Measurements from ENCODE around the gene CECR2.
A peak's percentile ranks its signal among the peaks of the same experiment; 100 is the strongest.

Gene CECR2

DNA sequence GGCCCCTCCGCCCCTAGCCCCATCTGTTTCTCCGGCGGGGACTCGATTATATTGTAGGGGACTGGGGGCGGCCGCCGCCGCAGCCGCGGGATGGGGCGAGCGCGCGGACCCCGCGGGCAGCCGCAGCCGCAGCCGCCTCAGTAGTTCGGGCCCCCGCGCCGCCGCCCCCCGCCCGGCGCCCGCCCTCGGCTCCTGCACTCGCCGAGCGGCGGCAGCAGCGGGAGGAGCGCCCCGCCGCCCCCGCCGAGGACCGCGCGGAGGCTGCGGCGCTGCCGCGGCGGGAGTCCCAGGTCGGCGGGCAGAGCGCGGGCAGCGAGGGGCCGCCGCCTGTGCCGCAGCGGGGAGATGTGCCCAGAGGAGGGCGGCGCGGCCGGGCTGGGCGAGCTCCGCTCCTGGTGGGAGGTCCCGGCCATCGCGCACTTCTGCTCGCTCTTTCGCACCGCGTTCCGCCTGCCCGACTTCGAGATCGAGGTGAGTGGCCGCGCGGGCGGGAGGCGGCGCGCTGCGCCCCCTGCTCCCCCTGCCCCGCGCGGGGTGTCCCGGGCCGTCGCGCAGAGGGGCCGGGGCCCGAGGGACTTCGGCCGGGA lies at the start of gene CECR2:
Gene CECR2, plus strand, starts transcription at position 22 of the 587 bp plus-strand sequence. Its CDS starts 324 bp downstream, at position 346.
- DNase-seq (ENCODE audit: low read depth in 2 of 2) = peak in 1 of 2 donors; percentile 12

DNA sequence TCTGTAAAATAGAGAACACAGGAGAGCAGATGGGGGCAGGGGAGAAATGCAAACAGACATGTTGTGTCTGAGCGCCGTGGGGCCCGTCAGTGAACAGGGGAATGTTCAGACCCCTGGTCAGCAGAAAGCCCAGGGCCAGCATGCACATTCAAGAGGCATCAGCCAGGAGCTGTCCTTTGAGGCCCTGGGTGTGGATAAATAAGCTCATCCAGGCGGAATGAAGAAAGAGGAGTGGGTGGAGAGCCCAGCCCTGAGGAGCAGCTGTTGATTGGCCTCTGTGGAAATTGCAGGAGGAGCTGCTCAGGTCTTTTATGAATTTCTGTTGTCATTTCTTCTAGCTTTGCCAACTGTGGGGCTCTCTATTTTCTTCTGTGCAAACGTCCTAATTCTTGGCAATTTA lies 49.7 kb upstream of the CECR2 start:
- DNase-seq (ENCODE audit: low read depth in 2 of 2) = no peak

DNA sequence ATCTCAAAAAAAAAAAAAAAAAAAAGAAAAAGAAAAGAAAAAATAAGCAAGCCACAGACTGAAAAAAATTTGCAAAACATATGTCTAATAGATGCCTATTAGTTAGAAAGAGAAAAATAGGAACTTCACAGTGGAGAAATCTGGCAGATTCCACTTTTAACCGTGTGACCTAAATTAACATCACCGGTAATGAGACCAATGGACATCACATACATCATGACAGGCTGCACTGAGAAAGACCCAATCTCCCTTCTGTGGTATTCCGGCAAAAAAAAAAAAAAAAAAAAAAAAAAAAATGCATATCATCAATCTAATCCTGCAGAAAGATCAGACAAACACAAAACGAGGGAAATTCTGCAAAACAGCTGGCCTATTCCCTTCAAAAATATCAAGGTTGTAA lies 46.7 kb upstream of the CECR2 start:
- no peak for DNase-seq (ENCODE audit: low read depth in 2 of 2)

DNA sequence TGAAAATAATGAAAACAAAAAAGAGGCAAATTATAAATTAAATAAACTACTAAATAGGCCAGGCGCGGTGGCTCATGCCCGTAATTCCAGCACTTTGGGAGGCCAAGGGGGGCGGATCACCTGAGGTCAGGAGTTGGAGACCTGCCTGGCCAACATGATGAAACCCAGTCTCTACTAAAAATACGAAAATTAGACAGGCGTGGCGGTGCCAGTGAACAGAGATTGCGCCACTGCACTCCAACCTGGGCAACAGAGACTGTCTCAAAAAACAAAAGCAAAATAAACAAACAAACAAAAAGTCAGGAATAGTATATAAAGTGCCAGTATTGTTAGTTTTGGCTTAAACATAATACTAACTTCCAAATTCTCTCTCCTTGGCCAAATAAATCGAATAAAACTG lies 37.6 kb upstream of the CECR2 start:
- DNase-seq (ENCODE audit: low read depth in 2 of 2) = no peak

DNA sequence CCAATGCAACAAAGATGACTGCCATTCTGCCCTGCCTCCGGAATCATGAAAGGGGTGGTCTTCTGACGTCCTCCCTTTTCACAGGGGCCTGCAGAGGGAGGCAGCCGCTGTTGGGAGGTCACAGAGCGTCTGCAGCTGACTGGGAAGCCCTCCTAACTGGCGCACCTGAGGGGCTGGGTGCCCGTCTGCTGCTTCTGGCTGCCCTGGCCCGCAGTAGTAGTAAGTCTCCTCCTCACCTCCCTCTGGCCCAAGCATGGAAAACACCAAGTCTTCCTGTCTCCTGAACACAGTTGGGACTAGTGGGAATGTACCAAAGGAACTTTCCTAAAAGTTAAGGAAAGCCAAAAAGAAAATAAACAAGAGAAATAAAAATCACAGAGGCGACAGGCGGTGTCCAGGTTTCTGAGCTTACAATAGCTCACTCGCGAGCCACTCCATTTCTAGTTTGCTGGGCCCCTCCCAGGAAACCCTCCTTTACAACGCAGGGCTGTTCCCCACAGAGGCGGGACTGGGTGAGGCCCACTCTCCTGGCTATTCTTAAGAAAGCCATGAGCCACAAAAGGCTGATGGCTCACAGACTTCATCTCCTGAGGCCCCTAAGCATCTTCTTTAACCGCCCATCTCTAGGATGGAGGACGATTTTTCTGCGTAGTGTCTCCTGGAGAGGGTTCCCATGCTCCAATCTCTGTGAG lies 37.0 kb upstream of the CECR2 start:
- no peak for DNase-seq (ENCODE audit: low read depth in 2 of 2)

DNA sequence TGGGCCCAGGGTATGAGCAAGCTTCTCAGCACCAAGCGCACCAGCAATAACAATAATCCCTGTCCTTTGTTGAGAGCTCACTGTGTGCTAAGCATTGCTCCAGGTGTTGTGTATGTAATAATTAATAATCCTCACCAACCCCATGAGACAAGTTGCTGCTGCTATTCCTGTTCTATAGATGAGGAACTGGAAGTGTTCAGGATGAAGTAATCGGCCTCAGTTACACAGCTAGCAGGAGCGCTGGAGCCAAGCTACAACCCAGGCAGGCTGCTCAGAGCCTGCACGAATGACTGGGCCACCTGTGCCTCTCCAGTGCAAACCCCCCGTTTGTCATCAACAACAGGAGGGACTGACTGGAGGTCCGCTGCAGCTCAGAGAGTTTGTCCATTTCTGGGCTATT lies 35.2 kb upstream of the CECR2 start:
- DNase-seq (ENCODE audit: low read depth in 2 of 2) = no peak

DNA sequence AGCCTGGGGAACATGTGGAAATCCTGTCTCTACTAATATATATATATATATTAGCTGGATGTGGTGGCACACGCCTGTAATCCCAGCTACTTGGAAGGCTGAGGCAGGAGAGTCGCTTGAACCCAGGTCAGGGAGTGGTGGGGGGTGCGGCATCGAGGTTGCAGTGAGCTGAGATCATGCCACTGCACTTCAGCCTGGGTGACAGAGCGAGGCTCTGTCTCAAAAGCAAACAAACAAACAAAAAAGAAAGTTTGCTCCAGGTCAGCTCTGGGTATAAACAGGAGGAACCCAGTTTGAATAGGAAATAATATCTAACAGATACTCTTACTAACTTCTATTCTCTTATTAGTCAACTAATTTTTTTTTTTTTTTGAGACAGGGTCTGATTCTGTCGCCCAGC lies 34.3 kb upstream of the CECR2 start:
- no peak for DNase-seq (ENCODE audit: low read depth in 2 of 2)

DNA sequence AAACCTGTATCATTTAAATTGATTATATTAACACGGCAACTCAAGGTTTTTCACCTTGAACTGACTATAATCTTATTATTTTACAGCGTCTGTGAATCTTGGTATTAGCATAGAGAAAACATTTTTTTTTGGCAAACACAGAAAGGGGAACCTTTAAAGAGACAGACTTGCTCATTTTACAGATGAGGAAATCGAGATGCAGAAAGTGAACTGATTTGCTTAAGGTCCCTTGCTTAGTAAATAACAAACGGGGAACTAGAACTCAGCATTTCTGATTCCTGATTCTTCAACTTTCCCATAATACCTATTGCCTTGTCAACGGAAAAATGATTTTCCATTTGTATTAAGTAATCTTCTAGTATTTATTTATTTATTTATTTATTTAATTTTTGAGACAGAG lies 33.2 kb upstream of the CECR2 start:
- no peak for DNase-seq (ENCODE audit: low read depth in 2 of 2)

DNA sequence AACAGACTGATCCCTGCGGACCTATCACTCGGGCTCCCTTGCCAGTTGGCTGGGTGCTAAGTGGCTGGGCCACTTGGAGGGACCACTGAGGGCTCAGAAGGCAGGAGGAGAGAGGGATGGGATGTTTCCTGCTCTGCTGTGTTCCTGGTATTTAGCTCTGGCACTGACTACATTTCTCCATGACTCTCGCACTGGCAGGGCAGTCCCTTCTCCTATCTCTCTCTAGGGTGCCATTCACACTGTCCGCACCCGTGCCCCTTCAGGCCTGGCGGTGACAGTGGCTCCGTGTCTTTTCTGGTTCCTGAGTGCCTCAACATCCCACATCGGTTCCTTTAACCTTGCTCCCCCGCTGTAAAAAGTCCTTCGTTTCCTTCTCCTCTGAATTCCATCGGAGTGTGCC lies 31.6 kb upstream of the CECR2 start:
- DNase-seq (ENCODE audit: low read depth in 2 of 2) = no peak

DNA sequence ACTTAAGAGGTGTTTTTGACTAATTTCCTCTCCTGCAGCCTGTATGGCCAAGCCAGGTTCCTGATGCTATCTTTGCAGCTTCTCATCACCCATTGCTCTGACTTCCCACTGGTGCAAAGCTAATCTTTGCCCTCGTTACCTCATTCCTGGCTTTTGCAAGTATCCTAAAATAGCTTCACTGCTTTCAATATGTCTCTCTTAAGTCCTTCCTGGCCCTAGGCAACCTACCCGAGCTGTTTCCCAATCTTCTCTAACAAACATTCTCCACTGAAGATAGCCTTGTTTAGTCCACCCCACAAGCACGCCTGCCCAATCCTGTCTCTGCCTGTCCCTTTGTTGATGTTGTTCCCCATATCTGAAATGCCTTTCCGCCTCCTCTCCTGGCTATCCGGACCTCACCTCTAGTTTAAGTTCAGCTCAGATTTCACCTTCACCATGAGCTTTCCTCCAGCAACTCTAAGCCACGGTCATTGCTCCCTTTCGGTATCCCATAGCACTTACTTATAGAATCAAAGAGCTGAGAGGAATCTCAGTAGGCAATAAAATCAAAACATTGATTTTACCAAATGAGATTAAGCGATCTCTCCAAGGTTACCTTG lies 30.1 kb upstream of the CECR2 start:
- DNase-seq (ENCODE audit: low read depth in 2 of 2) = no peak

DNA sequence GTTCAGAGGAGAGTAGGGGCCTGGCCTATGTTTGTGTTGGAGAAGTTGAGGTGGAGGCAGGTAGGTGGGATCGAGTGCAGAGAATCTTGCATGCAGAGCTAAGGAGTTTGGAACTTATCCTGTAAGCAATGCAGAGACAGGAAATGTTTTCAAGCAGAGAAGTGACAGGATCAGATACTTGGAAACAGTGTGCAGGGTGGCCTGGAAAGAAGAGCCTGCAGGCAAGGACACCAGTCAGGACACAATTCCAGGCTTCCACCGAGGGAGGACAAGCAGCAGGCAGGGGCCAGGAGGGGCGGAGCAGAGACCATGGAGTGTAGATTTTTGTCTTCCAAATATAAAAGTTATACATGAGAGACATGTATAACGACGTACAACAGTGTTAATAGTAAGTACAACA lies 26.9 kb upstream of the CECR2 start:
- DNase-seq (ENCODE audit: low read depth in 2 of 2) = no peak

DNA sequence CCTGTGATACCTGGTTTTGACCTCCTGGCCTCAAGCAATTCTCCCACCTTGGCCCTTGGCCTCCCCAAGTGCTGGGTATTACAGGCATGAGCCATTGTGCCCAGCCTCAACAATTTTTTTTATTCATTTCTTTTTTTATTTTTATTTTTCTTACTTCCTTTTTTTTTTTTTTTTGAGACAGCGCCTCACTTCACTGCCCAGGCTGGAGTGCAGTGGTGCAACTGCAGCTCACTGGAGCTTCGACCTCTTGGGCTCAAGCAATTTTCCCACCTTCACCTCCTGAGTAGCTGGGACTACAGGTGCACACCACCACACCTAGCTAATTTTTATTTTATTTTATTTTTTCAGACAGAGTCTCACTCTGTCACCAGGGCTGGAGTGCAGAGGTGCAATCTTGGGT lies 25.5 kb upstream of the CECR2 start:
- no peak for DNase-seq (ENCODE audit: low read depth in 2 of 2)

DNA sequence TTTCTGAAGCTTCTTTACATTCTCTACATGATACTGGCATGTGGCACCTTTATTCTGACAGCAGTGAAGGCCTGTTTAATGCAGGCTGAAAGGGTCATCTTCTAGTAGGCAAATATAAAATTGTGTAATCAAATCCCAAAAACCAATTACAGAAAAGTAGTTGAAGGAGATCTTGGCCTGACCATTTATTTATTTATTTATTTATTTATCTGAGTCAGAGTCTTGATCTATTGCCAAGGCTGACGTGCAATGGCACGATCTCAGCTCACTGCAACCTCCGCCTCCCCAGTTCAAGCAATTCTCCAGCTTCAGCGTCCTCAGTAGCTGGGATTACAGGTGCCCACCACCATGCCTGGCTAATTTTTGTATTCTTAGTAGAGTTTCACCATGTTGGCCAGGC lies 22.7 kb upstream of the CECR2 start:
- DNase-seq (ENCODE audit: low read depth in 2 of 2) = no peak

DNA sequence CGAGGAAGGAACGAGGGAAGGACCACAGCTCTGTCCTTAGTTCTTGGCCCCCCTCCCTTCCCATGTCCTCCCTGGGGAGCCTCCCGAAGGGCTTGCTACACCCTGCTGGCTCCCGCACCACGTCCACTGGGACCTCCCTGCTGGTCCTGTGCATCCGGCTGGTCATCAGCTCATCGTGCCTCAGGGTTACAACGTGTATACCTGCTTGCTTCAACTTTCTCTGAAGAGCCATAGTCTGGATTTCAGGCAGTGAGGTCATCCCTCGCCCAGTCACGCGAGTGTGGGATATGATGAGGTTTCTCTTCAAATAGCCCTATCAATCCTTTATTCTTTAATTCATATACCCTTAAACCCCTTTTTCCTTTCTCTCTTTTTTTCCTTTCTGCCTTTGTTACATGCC lies 21.5 kb upstream of the CECR2 start:
- no peak for DNase-seq (ENCODE audit: low read depth in 2 of 2)

DNA sequence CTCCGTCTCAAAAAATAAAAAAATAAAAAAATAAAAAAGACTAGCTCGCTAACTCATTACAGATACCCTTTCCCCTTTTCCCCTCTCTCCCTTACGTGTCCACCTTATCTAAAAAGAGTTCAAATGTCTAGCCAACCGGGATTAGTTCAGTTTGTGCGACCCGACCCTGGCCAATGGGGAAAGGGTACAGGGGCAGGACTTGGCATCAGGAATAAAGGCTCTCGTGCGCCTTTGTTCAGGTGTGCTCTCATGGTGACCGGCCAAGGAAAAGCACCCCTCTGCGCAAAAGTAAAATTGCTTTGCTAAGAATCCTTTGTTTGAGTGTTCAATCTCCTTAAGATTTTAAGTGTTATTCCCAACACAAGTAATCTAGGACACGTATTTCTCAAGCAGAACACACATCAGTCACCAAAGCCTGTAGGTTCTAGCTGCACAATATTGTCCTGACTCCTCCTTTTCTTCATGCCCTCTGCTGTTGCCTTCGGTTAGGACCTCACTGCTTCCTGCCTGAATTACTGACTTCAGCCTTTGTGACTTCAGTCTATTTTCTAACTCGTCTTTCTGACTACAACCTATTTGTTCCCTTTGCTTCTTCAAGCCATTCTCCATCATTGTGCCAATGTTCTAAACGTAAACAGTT lies 20.7 kb upstream of the CECR2 start:
- no peak for DNase-seq (ENCODE audit: low read depth in 2 of 2)

DNA sequence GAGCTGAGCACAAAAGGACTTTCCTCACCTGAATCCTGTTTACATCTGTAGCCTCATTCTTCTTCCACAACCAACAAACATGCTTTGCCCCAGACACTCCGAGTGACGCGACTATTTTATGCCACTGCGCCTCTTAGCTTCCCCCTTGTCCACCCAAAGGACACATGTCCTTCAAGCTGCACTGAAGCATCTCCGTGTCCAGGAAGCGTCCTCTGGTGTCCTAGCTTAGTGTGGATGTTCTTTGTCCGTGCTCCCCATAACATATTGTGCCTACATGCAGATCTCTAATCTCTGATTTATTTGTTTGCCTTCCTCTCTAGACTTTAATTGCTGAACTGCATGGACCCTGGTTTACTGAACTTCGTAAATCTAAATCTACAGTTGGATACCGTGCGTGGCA lies 20.1 kb upstream of the CECR2 start:
- no peak for DNase-seq (ENCODE audit: low read depth in 2 of 2)

DNA sequence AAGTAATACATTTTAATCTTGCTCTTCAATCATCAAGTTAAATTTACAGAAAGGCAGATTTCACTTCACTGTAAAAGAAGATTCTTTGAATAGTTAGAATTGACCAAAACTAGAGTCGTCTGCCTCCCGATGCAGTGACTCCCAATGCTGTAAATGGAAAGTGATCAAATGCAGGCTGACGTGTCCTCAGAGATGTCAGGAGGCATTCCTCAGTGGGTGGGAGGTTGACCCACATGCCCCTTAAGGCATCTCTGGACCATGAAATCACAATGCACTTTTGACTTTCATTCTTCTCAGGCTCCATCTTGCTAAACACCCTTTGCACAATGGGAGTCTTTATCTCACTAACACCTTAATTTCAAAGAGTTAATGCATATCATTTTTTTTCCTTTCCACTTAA lies 19.0 kb upstream of the CECR2 start:
- DNase-seq (ENCODE audit: low read depth in 2 of 2) = no peak

DNA sequence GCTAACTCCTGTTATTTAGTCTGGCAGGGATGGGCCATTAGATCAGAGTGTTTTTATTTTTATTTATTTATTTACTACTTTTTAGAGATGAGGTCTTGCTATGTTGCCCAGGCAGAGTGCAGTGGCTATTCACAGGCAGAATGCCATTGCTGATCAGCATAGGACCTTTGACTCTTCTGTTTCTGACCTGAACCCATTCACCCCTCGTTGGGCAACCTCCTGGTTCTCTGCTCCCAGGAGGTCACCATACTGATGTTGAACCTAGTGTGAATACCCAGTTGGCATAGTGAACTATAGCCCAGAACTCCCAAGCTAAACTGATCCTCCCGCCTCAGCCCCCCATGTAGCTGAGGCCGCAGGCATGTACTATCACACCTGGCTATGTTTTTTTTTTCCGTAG lies 16.5 kb upstream of the CECR2 start:
- no peak for DNase-seq (ENCODE audit: low read depth in 2 of 2)

DNA sequence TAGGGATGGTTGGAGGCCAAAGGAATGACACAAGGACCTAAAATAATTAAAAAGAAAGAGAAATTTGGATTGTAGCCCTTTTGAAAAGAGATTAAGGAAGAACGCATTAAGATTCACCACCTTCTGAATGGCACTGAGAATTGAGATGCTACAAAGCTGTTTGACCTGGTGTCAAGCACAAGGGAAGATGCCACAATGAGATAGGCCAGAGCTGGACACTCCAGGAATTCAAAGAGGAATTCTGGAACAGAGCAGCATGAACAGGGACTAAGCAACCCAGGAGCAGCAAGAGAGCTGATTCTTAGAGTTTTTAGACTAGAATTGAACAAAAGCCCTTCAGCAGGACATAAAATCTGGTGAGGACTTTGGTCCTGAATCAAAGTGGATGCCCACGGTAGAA lies 11.6 kb upstream of the CECR2 start:
- no peak for DNase-seq (ENCODE audit: low read depth in 2 of 2)

DNA sequence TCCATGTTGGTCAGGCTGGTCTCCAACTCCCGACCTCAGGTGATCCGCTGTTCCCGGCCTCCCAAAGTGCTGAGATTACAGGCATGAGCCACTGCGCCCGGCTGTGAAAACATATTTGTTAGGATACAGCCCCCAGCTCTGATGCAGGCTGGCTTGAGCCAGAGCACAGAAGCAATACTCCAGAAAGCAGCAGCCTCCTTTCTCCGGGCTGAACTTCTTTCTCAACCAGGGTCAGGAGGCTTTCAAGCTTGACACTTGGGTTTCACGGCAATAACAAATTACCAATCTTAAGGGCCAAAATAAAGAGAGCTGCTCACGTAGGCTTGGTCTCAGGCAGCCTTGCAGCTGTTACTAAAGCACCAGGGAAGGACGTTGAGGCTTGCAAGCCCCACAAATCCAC lies 10.8 kb upstream of the CECR2 start:
- no peak for DNase-seq (ENCODE audit: low read depth in 2 of 2)

DNA sequence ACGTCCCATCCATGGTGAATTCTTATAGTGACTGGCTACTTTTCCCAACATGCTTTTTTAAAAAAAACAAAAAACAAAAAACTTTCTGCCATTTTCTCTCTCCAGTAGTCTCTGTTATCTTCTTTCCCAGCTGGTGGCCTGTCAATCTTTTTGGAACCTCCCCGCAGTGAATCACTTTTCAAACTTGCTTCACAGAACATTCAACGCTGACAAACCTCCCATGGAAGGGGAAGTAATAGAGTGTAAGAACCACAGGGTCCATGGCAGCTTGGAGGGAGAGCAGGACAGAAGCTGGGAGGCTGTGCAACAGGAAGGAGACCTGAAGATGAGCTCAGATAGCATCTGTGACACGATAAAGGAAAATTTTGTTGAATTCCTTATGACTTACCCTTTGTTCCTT lies 9.8 kb upstream of the CECR2 start:
- DNase-seq (ENCODE audit: low read depth in 2 of 2) = no peak

DNA sequence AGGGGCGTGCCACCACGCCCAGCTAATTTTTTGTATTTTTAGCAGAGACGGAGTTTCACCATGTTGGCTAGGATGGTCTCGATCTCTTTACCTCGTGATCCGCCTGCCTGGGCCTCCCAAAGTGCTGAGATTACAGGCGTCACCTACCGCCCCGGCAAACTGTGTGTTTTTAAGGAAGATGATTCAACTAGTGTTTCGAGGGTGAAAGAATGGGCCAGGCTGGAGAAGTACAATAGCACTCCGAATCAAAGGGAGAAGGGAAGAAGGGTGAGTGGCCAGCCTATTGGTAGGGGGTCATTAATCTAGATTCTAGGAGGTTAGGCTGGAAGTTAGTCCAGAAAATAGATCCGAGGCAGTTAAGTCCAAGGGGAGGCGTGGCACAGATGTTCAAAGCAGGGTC lies 2.9 kb upstream of the CECR2 start:
- no peak for DNase-seq (ENCODE audit: low read depth in 2 of 2)

DNA sequence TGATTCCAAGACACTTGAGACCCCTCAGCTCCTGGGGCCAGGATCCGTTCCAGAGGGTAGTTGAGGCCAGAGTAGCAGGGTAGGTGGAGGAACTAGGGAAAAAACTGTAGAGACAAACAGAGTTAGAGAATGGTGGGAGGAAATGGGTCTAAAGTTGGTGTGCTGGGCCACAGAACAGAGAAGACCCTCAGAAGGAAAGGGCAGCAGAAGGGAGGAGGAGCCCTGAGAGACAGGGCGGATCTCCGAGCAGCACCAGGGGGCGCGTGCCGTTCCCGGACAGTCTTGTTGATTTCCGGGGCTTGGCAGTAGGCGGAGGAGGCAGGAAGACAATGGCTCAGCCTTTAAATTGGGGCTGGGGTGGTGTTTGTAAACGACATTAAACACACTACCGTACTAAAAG lies 2.4 kb upstream of the CECR2 start:
- no peak for DNase-seq (ENCODE audit: low read depth in 2 of 2)
